CD4-positive, alpha-beta T cell treated with Interleukin-6 at 100 ng/mL for 8 hours (primary cell): ENCODE measurements around the gene FANCC.

ENCODE experiments used
- DNase-seq: peaks from one replicate; pipeline ENCODE4 v3.0.0-alpha.2; 2020; ENCODE audit warnings: mixed read lengths, low spot score

Gene FANCC

GRCh38 chr9:95085036-95085770, 232.3 kb downstream of the FANCC start:
- no peak for DNase-seq

- DNase-seq: no peak
Measured at GRCh38 chr9:95084254-95084934, 233.1 kb downstream of the FANCC start.

- DNase-seq: no peak
Measured at GRCh38 chr9:95083086-95083768, 234.3 kb downstream of the FANCC start.

- no peak for DNase-seq
Measured at GRCh38 chr9:95082401-95083084, 235.0 kb downstream of the FANCC start.

DNA sequence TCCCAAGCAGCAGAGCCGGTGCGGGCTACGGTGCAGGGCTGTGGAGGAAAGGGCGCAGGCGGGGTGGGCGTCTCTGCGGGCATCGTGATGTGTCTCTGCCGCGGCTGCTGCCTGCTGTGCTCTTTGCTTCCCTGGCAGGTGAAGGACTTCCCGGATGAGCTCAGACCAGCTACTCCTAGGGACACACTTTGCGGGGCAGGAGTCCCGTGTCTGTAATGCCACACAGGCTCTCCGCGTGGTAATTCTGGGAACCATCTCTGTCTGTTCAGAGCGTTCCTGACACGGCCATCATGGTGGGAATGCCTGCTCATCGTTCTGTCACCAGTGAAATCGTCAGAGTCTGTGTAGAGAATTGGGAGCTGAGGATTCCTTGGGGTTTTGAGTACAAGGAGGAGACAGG, 235.5 kb downstream of the FANCC start:
- no peak for DNase-seq

GRCh38 chr9:95080961-95081647, 236.4 kb downstream of the FANCC start:
- no peak for DNase-seq

DNA sequence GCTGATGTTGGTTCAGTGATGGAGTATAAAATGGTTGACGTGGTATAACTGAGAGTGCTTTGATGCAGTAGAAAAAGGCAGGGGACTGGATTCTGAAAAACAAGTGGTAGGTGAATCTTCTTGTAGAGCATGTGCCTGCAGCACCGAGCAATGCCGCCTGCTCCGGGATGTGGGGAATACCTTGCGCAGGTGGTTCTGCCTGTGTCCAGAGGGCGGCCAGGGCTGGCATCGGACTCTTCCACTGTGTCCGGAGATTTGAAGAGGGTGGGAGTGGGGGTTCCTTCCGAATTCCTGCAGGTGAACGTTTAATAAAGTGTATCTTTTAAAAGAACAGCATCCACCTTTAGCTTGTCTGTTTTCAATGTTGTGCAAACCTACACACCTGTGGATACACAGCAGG, 238.0 kb downstream of the FANCC start:
- DNase-seq: no peak

DNA sequence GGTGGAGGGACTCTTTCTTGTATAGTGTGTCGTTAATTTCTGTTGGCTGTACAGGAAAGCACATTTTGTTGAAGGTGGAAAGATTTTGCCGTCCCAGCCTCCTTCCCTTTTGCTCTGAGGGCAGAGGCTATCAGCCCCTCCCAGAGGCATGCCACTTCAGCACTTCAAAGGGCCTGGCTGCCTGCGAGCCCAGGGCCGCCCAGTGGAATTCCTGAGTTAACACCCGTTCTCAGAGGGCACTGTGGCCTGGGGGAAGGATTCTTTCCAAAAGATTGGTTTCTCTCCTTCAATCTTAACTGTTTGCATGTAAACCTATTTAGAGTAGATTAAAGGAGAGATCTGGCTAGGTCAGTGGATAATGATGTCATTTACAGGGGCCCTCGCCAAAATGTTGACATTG, 238.6 kb downstream of the FANCC start:
- DNase-seq: no peak

DNA sequence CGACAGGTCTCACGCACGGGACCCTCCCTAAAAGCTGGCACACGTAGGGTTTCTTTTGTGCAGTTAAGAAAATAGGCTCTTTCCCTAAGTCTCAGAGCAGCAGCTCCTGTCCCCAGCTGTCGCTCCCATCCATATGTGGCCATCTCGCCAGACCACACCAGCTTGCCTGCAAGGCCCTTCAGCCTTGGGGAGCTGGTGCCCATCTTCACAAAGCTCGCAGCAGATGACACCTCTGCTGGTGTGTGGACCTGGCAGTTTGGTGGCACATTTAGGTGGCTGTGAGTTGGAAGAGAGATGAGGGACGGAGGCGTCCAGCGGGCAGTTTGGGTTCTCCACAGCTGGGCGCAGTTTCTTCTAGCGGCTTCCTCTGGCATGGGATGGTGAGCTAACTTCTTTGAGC, 239.0 kb downstream of the FANCC start:
- DNase-seq: no peak

DNA sequence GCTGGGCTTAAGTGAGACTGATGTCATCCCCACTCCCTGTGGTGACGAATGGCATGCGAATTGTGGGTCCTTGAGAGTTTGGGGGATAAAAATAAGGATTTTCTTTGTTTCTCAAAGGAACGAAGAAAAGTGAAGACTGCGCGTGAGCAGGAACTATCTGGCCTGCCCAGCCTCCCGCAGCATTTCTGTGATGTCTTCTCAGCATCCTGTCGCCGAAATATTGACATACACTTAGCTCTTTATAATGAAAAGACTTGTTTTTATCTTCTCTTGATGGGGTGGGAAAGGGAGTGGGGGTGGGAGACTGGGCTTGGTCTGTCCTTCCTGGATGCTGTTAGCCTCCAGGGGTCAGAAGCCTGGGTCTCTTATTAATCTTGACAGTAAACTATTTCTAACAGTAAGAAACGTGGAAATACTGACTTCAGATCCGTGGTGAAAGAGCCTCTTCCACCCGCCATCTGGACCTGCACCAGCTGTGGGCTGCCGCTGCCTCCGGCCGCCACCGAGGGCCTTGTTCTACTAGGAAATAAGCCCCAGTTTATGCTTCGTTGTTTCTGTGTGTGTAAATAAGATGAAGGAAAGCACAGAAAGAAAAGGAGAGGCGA, 239.6 kb downstream of the FANCC start:
- no peak for DNase-seq

DNA sequence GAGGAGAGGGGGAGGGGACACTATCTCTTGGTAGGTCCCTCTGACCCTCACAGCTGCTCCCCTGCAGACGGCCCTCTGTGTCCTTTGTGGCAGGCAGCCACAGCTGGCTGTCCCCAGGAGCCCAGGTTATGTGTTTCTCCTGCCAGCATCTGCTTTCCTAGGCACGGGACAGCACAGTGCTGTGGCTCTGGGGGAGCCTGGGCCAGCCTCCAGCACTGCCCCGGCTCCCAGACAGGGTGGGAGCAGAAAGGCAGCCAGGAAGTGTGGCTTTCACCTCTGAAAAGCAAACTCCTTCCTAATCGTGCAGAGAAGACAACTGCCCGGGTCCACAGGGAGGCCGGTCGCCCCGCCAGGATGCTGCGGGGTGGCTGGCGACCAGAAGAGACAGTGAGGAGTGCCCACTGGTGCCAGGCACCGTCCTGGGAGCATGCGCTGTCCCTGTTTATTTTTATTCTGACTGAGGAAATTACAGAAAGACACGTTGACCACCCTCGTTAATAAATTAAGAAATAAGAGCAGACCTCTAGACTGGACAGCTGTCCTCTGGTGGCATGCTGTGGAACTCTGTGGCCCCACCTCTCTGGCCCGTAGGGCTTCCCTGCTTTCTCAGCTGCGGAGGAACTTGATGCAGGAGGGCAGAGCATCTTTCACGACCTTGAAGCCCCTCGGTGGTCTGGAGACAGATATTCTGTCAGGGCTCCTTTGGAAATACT, 240.3 kb downstream of the FANCC start:
- DNase-seq: no peak

DNA sequence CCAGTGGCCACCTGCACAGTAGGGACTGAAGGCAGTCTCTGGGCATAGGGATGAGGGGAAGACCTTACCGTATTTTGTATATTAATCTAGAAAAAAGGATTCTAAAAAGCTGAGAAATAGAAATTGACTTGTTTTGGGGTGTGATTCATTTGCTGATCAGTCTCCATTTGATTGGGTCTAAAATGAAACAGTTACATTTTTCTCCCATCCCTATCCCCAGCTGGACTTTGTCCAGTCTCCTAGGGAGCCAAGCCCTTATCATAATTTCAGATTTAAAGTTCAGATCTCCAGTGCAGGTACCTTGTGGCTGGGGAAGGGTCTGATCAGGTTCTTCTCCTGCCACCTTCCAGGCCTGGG, 240.8 kb downstream of the FANCC start:
- no peak for DNase-seq

DNA sequence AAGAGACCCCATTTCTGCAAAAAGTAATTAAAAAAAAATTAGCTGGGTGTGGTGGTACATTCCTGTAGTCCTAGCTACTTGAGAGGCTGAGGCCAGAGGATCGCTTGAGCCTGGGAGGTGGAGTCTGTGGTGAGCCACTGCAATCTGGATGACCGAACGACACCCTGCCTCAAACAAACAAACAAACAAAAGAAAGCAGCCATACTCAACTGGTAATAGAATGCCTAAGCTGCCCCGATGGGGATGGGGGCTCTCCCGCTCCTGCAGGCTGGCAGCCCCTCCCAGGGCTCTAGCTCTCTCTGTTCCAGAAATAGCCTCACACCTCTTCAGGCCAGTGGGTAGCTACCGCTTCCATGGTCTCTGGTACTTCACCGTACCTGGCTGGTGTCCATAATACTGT, 241.8 kb downstream of the FANCC start:
- no peak for DNase-seq

- DNase-seq: no peak
Measured at GRCh38 chr9:95074632-95075031, 242.9 kb downstream of the FANCC start.

- DNase-seq: no peak
Measured at GRCh38 chr9:95073918-95074317, 243.6 kb downstream of the FANCC start.

DNA sequence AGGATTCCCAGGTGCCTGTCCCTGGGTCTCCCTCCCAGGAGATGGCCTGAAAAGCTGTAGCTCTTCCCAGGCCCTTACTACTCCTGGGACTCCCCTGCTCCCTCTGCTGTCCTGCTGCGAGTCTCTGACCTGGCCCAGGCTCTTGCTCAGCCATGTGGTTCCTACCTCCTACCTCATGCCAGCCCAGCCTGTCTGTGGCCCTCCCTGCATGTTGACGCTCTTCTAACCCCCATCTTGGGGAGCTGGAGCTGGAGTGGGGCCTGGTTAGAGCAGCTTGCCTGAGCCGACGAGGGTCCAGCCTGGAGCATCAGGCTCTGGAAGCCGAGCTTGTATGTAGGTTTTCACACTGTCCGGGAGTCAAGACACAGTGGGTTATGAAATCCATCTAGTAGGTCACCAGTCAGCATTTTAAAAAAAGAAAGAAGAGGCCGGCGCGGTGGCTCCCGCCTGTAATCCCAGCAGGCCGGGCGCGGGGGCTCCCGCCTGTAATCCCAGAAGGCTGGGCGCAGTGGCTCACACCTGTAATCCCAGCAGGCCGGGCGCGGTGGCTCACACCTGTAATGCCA, 244.4 kb downstream of the FANCC start:
- no peak for DNase-seq

DNA sequence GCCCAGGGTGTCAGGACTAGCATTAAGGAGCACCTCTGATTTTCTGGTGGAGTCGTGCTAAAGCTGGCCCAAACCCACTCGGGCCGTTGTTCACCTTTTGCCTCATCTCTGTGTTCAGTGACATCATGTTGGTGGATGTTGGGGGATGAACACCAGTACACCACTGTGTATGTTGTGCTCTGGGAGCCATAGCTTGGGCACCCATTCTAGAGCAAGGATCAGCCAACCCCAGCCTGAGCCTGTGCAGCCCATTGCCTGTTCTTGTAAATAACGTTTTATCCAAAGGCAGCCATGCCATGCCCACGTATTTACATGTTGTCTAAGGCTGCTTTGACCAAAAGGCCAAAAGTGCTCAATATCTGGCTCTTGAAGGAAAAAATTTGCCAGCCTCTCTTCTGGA, 245.6 kb downstream of the FANCC start:
- no peak for DNase-seq

GRCh38 chr9:95071450-95071849, 246.1 kb downstream of the FANCC start:
- no peak for DNase-seq

GRCh38 chr9:95070549-95071021, 246.9 kb downstream of the FANCC start:
- no peak for DNase-seq

- DNase-seq: no peak
Measured at GRCh38 chr9:95067897-95068296, 249.6 kb downstream of the FANCC start.

DNA sequence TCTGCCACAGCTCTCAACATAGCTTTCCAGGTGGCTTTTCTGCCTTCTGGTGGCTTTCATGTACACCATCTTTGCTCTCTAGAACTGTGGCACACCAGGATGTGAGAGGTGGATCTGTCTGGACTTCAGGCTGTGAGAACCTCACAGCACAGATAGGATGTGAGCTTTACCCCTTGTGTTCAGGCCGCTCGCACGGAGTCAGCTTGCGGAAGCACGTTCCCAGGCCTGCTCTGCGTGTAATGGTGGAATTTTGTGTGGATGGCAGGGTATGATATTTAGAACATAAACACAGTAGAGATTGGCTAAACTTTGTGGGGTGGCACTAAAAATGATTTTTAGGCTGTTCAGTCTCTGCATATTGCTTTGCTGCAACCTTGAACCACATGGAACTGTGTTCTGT, 250.5 kb downstream of the FANCC start:
- DNase-seq: no peak
